ENCODE data around the gene FLT3LG. TPM values are rescaled to one million over a fixed set of nuclear protein-coding genes. Genes with fewer than 3 reads are reported as not detected.

Gene FLT3LG
- total and polyA plus RNA-seq, 2 experiments from 2014 or later: 0.49 to 1.8 TPM

GRCh38 chr19:49442771-49443365, 31.1 kb upstream of the FLT3LG start:
- Histone ChIP-seq H3K27ac (ENCODE audit: low read depth) (peak overlapping the region; percentile 93; the same call in 1 of the 2 replicates), H4K20me1 (replicated peaks; ENCODE audit: insufficient read depth) (no peaks in the 10 kb centered on the region), H3K36me3 (ENCODE audit: insufficient read depth) (no peaks in the 10 kb centered on the region; the same call in 1 of the 2 replicates), H2AFZ (peak overlapping the region; percentile 100), H3K4me2 (peak overlapping the region; percentile 99), H3F3A (replicated peaks; ENCODE audit: low read depth) (peaks cover 16% of the 10 kb centered on the region), H3K4me1 (ENCODE audit: insufficient read depth) (peaks cover 14% of the 10 kb centered on the region), H3K79me2 (replicated peaks; ENCODE audit: insufficient read depth) (no peaks in the 10 kb centered on the region), H3K4me3 (peak overlapping the region; percentile 94), H3K27me3 (ENCODE audit: insufficient read depth) (peaks cover 41% of the 10 kb centered on the region), H3K9me2 (ENCODE audit: insufficient read depth) (no peaks in the 10 kb centered on the region)
- Mint-ChIP-seq H3K27ac (no peak overlapping the region; the same call in 1 of the 2 replicates), H3K4me1 (peaks cover 26% of the 10 kb centered on the region), H3K9me3 (peaks cover 5% of the 10 kb centered on the region; the same call in 2 of the 3 replicates), H3K4me3 (peak overlapping the region; percentile 66), H3K27me3 (ENCODE audit: insufficient read depth, low read depth, poor library complexity) (peaks cover 72% of the 10 kb centered on the region), H3K36me3 (ENCODE audit: low read depth) (peaks cover 20% of the 10 kb centered on the region; the same call in 2 of the 3 replicates)
- DNase-seq (ENCODE audit: low spot score) (peak; percentile 100), ATAC-seq (peak; percentile 61)
- no peak for TF ChIP-seq ZNF462 (CRISPR knock-in tag; IDR thresholded peaks at IDR 0.05)
- TF ChIP-seq EZH2 (IDR thresholded peaks at IDR 0.05; ENCODE audit: low read depth, unreplicated experiment): no peak
- no peak for TF ChIP-seq JUNB (IDR thresholded peaks at IDR 0.05; ENCODE audit: unreplicated experiment)
- TF ChIP-seq ZNF331 (CRISPR knock-in tag; IDR thresholded peaks at IDR 0.05; ENCODE audit: low read depth): no peak
- TF ChIP-seq POLR2AphosphoS5 (IDR thresholded peaks at IDR 0.05; ENCODE audit: low read depth): peak; percentile 52; the same call in 1 of the 2 replicates
